Measurements from ENCODE around the gene TMEM69. TPM values are rescaled to one million over a fixed set of nuclear protein-coding genes. Genes with fewer than 3 reads are reported as not detected.
A peak's percentile ranks its signal among the peaks of the same experiment; 100 is the strongest.
"Not testable (repeated sequence)": the region's sequence is repeated elsewhere in the genome, so short reads cannot be mapped to it uniquely, and the experiment has no call there.

TMEM69 gene
- total RNA-seq, 1 donor from 2014 or later, result 27.8 TPM

DNA sequence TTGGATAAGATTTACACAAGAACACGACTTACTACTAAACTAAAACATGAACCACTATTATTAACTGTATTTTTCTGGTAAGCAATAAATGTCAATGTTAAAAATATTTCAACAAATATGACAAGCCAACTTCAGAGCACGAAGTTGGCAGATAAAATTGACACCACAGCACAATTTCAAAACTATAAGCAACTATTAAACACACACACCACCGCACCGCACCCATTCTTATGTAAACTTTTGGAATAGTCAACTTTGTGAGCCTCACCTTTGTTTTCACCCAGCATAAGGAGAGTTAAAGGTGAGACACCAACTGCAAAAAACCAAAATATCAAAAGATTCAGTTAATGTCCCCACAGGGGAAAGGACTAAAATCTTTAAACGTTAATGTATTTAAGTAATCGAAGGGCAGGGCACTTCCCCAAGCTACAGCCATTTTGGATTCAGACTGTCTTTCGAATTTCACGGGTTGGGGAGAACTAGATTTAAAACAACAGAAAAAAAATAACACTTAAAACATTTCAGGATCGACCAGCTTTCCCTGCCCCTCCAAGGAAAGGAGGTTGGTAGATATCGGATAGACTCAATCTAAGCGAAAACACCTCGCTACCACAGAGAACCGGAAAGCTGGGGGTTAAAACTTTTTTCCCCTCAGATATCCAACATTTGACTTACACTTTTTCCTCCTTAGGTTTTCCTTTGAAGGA, 2.5 kb upstream of the TMEM69 start:
- TF ChIP-seq, protein P1, sequence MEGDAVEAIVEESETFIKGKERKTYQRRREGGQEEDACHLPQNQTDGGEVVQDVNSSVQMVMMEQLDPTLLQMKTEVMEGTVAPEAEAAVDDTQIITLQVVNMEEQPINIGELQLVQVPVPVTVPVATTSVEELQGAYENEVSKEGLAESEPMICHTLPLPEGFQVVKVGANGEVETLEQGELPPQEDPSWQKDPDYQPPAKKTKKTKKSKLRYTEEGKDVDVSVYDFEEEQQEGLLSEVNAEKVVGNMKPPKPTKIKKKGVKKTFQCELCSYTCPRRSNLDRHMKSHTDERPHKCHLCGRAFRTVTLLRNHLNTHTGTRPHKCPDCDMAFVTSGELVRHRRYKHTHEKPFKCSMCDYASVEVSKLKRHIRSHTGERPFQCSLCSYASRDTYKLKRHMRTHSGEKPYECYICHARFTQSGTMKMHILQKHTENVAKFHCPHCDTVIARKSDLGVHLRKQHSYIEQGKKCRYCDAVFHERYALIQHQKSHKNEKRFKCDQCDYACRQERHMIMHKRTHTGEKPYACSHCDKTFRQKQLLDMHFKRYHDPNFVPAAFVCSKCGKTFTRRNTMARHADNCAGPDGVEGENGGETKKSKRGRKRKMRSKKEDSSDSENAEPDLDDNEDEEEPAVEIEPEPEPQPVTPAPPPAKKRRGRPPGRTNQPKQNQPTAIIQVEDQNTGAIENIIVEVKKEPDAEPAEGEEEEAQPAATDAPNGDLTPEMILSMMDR (IDR thresholded peaks at IDR 0.05; ENCODE audit: unreplicated experiment), result no peak
- Mint-ChIP-seq H3K36me3 (ENCODE audit: low read depth, unreplicated experiment) (peaks cover 4% of the 10 kb centered on the region), H3K27me3 (ENCODE audit: unreplicated experiment) (peaks cover 8% of the 10 kb centered on the region), H3K4me3 (ENCODE audit: unreplicated experiment) (peak overlapping the region; percentile 99), H3K27ac (ENCODE audit: unreplicated experiment) (peak overlapping the region; percentile 99), H3K9me3 (ENCODE audit: unreplicated experiment) (no peaks in the 10 kb centered on the region), H3K4me1 (ENCODE audit: unreplicated experiment) (peaks cover 34% of the 10 kb centered on the region)
- no peak for DNase-seq (ENCODE audit: low spot score)

DNA sequence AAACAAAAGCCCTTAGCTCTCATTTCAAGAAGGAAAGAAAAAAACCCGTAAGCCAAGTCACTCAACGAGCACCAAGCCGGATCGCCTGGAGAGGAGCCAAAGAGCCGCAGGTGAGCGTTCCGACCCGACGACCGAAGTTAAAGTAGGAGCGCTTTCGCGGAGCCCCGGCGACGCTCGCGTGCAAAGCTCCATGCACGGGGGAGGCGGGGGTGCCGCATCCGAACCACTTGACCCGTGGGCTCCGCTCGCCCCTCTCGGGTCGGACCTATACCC, 2.0 kb upstream of the TMEM69 start:
- Mint-ChIP-seq H3K36me3 (ENCODE audit: low read depth, unreplicated experiment) (peaks cover 6% of the 10 kb centered on the region), H3K27me3 (ENCODE audit: unreplicated experiment) (peaks cover 8% of the 10 kb centered on the region)
- DNase-seq (ENCODE audit: low spot score), result peak; percentile 37

DNA sequence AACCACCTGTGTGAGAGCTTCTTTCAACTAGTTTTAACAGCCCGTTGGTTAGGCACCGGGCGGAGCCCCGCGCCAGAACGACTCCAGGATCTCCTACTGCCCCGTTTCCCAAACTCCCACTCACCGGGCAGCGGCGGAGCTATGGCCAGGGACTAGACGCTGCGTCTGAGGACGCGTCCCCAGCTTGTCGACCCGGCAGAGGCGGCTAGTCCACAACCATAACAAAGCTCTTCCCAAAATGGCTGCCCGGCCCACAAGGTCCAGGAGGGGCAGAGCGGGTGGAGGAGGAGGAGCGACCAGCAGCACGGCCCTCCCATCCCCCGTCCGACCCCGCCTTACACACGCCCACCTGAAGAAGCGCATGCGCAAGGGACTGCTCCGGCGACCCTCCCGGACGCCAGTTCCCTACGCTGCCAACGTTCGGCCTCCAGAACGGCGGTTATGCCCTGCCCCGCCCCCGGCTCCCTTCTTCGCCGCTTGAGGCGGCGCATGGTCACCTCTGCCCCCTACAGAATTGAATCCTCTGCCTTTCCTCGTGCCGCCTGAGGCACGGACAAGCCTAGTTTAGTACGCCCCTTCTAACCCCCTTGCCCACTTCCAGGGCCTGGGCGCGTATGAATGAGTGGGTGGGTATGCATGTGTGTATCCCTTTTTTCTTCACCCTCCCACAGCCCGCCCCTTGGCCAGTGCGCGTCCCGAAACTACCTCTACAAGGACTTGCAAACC, 1.5 kb upstream of the TMEM69 start, which contains the start of gene GPBP1L1:
TSS of gene GPBP1L1 (minus strand) at position 246 of the 726 bp plus-strand sequence. CDS start 27,446 bp downstream, outside the sequence.
- peaks cover 34% of the 10 kb centered on the region for H3K4me1 Mint-ChIP-seq (ENCODE audit: unreplicated experiment)
- peak within 1 kb of the TSS; percentile 99 for H3K4me3 Mint-ChIP-seq (ENCODE audit: unreplicated experiment)
- peaks cover 8% of the 10 kb centered on the region for H3K27me3 Mint-ChIP-seq (ENCODE audit: unreplicated experiment)
- peaks cover 8% of the 10 kb centered on the region for H3K36me3 Mint-ChIP-seq (ENCODE audit: low read depth, unreplicated experiment)
- H3K27ac Mint-ChIP-seq (ENCODE audit: unreplicated experiment), result peak within 1 kb of the TSS; percentile 99
- H3K9me3 Mint-ChIP-seq (ENCODE audit: unreplicated experiment), result no peaks in the 10 kb centered on the region
- DNase-seq (ENCODE audit: low spot score), result peak; percentile 95
- TF ChIP-seq, protein P1 (IDR thresholded peaks at IDR 0.05; ENCODE audit: unreplicated experiment), result no peak

More for the DNA sequence above, 2.0 kb upstream of the TMEM69 start:
- Mint-ChIP-seq H3K4me1 (ENCODE audit: unreplicated experiment) (peaks cover 34% of the 10 kb centered on the region), H3K9me3 (ENCODE audit: unreplicated experiment) (no peaks in the 10 kb centered on the region), H3K27ac (ENCODE audit: unreplicated experiment) (peak overlapping the region; percentile 99), H3K4me3 (ENCODE audit: unreplicated experiment) (peak overlapping the region; percentile 99)
- TF ChIP-seq, protein P1 (IDR thresholded peaks at IDR 0.05; ENCODE audit: unreplicated experiment), result no peak

- TF ChIP-seq, protein P1 (IDR thresholded peaks at IDR 0.05; ENCODE audit: unreplicated experiment), result no peak
- Mint-ChIP-seq H3K9me3 (ENCODE audit: unreplicated experiment) (no peaks in the 10 kb centered on the region), H3K4me3 (ENCODE audit: unreplicated experiment) (peak overlapping the region; percentile 99), H3K27me3 (ENCODE audit: unreplicated experiment) (peaks cover 8% of the 10 kb centered on the region), H3K4me1 (ENCODE audit: unreplicated experiment) (peaks cover 33% of the 10 kb centered on the region), H3K36me3 (ENCODE audit: low read depth, unreplicated experiment) (peaks cover 8% of the 10 kb centered on the region), H3K27ac (ENCODE audit: unreplicated experiment) (peak overlapping the region; percentile 99)
- peak; percentile 94 for DNase-seq (ENCODE audit: low spot score)
These were observed 797 bp upstream of the TMEM69 start for GRCh38 chr1:45687014-45687753.

- not testable (repeated sequence) for H3K27ac Mint-ChIP-seq (ENCODE audit: unreplicated experiment); H3K4me1 Mint-ChIP-seq (ENCODE audit: unreplicated experiment); H3K27me3 Mint-ChIP-seq (ENCODE audit: unreplicated experiment); H3K9me3 Mint-ChIP-seq (ENCODE audit: unreplicated experiment); DNase-seq (ENCODE audit: low spot score); H3K4me3 Mint-ChIP-seq (ENCODE audit: unreplicated experiment)
- H3K36me3 Mint-ChIP-seq (ENCODE audit: low read depth, unreplicated experiment), result peaks cover 10% of the 10 kb centered on the region
These were observed 5.8 kb downstream of the TMEM69 start for GRCh38 chr1:45693811-45694210.
